SIG-M5 treated with dmso at 0.1 percent for 504 hours (cell line): ENCODE measurements around the gene SLC6A19.
A peak's percentile ranks its signal among the peaks of the same experiment; 100 is the strongest.

ENCODE experiments used
- DNase-seq: peaks from one replicate; lab custom pipeline; 2025; ENCODE audit not compliant: unreplicated experiment; lab: John Stamatoyannopoulos, UW

SLC6A19 gene

GRCh38 chr5:1165864-1166263 is 35.5 kb upstream of the SLC6A19 start:
- DNase-seq, result no peak

- no peak for DNase-seq
Observed at GRCh38 chr5:1166370-1166769, 35.0 kb upstream of the SLC6A19 start.

- no peak for DNase-seq
Observed at GRCh38 chr5:1167361-1167727, 34.1 kb upstream of the SLC6A19 start.

DNA sequence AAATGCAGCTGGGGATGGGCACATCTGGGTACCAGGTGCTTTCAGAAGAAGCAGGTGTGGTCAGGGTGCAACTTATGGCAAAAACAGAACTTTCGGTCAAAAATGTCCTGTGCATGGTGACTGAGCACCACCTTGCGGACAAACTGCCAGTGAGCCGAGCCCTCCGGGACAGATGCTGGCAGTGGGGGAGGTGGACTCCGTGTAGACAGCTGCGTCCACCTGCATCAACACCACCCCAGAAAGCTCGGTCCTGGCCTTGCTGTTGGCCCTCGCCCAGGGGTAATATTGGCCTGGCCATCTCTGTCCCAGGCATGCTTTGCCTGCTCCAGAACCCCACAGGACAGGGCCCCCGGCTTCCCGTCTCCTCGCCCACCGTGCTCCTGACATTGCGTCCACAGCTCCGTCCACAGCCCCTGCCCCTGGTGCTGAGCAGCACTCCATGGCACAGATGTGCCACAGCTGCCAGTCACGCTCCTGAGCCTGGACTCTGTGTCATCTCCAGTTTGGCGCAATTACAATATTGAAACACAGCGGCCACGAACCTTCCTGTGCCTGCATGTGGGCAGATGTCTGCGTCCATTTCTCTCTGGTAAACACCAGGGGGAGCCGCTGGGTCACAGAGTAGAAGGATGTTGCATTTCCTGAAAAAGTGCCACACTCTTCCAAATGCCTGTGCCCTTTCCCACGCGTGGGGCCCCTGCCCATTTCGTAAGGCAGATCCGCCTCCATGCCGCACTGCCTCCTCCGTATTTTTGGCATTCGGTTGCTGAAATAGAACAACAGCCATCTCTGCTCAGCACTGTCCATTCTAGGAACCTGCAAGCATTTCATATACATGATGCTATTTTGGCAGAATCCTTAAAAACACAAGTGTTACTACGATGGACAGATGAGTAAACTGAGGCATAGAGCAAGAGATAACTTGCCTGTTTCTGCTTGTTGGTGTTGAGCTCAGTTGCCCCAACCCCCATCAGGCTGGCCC is 33.4 kb upstream of the SLC6A19 start:
- DNase-seq, result peak; percentile 81

GRCh38 chr5:1168796-1169195 is 32.6 kb upstream of the SLC6A19 start:
- DNase-seq, result peak; percentile 26

DNA sequence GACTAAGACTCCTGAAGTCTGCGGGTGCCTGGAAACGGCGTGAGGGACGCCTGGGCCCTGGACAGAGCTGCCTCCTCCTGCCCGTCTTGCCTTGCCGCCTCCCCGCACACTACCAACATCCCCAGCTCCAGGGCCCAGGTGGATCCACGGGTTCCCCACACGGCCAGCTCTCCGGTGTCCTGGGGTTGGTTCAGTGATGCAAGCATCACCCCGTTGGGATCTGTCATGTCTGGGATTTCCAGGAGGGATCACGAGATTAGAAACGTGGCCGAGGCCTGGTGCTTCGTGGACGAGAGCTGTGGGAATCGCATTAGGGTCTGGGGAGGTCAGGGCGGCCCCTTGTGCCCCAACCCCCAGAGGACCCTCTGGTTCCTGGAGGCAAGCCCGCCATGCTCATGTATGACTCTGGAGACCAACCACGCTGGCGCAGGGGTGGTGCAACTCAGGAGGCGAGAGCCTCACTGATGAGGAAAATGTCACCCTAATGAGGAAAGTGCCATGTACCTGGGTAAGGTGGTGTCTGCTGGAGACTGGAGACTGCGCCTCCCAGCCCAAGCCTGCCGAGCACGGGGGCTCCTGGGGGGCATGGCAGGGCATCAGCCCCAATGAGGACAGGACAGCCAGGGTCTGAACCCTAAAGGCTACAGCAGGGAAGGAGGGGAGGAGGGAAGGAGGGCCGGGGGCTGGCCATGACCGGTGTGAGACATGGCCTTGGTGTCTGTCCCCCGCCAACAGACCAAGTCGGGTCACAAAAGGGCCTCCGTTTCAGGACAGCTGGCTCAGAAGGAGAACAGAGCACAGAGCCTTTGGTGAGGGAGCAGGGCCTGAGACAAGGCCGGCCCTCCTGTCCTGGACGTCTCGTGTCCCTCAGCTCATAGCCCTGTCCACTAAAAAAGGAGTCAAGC is 31.9 kb upstream of the SLC6A19 start:
- DNase-seq, result no peak

GRCh38 chr5:1171340-1171941 is 30.0 kb upstream of the SLC6A19 start:
- no peak for DNase-seq

GRCh38 chr5:1172007-1172581 is 29.3 kb upstream of the SLC6A19 start:
- no peak for DNase-seq

- DNase-seq, result no peak
Observed at GRCh38 chr5:1172670-1173404, 28.6 kb upstream of the SLC6A19 start.

GRCh38 chr5:1173485-1174070 is 27.8 kb upstream of the SLC6A19 start:
- DNase-seq, result no peak

GRCh38 chr5:1174122-1174936 is 27.1 kb upstream of the SLC6A19 start:
- DNase-seq, result peak; percentile 10

DNA sequence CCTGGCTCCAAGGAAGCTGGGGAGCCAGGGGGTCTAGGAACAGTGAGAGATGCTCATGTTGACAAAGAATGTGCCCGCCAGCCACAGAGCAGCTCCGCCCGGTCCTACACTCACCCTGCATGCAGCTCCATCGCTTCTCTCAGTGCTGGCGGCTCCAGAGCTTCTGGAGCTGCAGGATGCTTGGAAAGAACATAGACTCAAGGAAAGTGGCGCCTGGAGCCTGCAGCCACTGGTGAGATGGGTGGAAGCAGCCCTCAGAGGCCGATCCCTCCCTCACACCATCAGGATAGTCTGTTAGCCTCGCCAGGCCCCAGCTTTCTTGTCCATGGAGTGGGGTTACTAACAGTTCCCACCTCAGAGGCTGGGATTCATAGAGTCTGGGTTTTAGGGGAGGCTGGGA is 26.4 kb upstream of the SLC6A19 start:
- no peak for DNase-seq

GRCh38 chr5:1175801-1176472 is 25.5 kb upstream of the SLC6A19 start:
- no peak for DNase-seq

DNA sequence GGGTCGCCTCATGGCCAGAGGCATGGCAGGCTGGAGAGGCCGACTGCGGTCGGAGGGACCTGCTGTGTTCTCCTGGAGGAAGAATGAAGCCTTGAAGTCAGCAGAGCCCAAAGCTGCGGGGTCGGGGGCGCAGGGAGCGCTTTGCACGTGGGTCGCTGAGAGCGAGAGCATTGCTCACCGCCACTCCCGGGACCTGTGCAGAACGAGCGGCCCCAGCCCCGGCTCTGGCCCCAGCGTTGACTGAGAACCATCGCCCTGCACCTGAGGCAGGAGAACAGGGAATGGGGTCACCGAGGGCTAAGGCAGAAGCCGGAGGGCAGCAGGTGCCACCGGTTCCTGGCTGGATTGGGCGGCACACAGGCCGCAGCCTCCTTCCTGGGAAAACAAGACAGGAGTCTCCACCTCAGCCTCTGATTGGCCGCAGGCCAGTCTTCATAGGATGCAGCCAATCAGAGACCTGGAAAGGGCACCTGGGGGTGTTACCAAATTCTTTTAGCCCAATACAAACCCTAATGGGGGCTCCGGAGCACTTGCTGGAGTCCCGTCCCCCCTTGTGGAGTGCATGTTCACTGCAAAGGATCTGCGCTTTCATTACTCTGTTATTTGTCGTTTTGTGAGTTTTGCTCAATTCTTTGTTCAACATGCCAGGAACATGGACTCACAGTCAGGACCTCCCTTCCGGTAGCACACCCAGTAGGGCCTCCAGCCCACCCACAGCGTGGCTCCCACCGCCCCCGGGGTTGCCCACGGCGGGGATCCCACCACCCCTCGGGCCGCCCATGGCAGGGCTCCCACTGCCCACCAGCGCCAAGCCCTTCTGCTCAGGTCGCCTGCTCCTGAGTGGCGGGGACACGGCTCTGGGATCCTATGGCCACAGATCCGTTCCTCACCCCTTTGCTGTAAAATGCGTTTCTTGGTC is 24.7 kb upstream of the SLC6A19 start:
- DNase-seq, result no peak

GRCh38 chr5:1177826-1178528 is 23.4 kb upstream of the SLC6A19 start:
- no peak for DNase-seq

DNA sequence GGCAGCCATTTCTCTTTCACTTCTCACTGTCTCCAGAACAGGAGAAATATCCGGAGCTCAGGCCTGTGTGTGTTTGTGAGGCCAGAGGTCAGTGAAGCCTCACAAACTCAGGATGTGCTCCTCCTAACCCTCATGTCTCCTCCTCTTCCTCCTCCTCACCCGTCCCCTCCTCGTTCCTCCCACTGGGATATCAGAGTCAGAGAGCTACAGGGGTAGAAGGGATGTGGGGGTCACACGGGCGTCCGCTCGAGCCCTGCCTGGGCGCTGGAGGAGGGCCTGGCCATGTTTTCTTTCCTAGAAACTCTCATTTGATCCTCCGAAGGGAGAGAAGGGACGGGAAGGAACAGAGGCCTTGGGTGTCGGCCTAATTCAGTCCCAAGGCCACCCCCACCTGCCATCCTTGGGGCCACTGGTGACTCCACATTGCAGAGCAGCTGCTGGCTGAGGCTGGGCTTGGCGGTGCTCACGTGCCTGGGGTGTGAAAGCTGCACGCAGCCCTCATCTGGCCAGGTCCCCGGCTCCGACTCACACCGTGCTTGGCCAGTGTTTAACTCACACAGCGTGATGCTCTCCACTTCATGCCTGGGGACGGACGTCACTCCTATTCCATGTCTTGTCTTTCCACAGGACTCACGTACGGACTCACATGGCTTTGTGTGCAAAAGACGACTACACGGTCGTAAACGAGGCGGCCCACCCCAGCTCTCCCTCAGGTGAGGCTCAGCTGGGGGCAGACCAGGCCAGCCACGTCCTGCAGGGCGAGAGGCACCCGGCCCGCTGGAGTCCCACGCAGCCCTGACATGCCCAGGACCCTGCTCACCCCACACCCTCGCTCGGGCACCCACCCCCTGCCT is 22.6 kb upstream of the SLC6A19 start:
- DNase-seq, result no peak
